PC-3 (cell line): ENCODE data around the gene SDF2L1.

ENCODE experiments used
- CTCF ChIP-seq: fragments of 300-600 bp; sonication (generic); conservative IDR thresholded peaks from 2 replicates; pipeline ENCODE4 v1.5.1; 2017; ENCODE audit warnings: antibody characterized with exemption, low read depth, mild to moderate bottlenecking, low read length
- EZH2phosphoT487 ChIP-seq: fragments of 300-600 bp; sonication (generic); IDR thresholded peaks from 2 replicates; pipeline ENCODE4 v1.6.1; 2018; ENCODE audit warnings: mild to moderate bottlenecking, antibody characterized with exemption, low read length, borderline replicate concordance

- no peak for TF ChIP-seq CTCF
- no peak for TF ChIP-seq EZH2phosphoT487
These were observed 46.2 kb downstream of the SDF2L1 start for GRCh38 chr22:21688341-21688705.
